ENCODE results near the gene KRTAP22-2. TPM values are rescaled to one million over a fixed set of nuclear protein-coding genes. Genes with fewer than 3 reads are reported as not detected.

Gene KRTAP22-2
- total RNA-seq, 1 donor from 2014 or later: not detected

GRCh38 chr21:30615199-30615598 is 25.0 kb upstream of the KRTAP22-2 start:
- no peak overlapping the region for H3K27ac Mint-ChIP-seq
- Histone ChIP-seq H3K4me1 (no peaks in the 10 kb centered on the region), H3K4me3 (no peak overlapping the region), H3K27me3 (no peaks in the 10 kb centered on the region), H3F3A (ENCODE audit: low read depth) (no peaks in the 10 kb centered on the region), H3K4me2 (no peak overlapping the region), H4K20me1 (ENCODE audit: low read depth) (no peaks in the 10 kb centered on the region), H3K79me2 (ENCODE audit: low read depth) (no peaks in the 10 kb centered on the region), H3K36me3 (no peaks in the 10 kb centered on the region), H3K9ac (no peak overlapping the region), H3K9me3 (ENCODE audit: low read depth) (peaks cover 30% of the 10 kb centered on the region), H3K27ac (no peak overlapping the region), H2AFZ (replicated peaks) (no peak overlapping the region)
- H3K9me3 Mint-ChIP-seq: no peaks in the 10 kb centered on the region
- no peaks in the 10 kb centered on the region for H3K36me3 Mint-ChIP-seq
- no peaks in the 10 kb centered on the region for H3K4me1 Mint-ChIP-seq
- H3K4me3 Mint-ChIP-seq: no peak overlapping the region
- no peak for TF ChIP-seq EZH2phosphoT487 (IDR thresholded peaks at IDR 0.05)
- TF ChIP-seq EZH2 (IDR thresholded peaks at IDR 0.05): no peak
- no peak for TF ChIP-seq CTCF (IDR thresholded peaks at IDR 0.05)
- DNase-seq (ENCODE audit: low spot score): no peak
- peaks cover 3% of the 10 kb centered on the region for H3K27me3 Mint-ChIP-seq (ENCODE audit: insufficient read depth, low read depth)

GRCh38 chr21:30613836-30614235 is 23.6 kb upstream of the KRTAP22-2 start, which contains the start of gene KRTAP6-1:
TSS of gene KRTAP6-1 (minus strand) at chr21:30613930. CDS start at chr21:30613904, 26 bp downstream.
- H3K79me2 ChIP-seq (ENCODE audit: low read depth): no peaks in the 10 kb centered on the region
- H3K4me3 ChIP-seq: no peak within 1 kb of the TSS
- peaks cover 26% of the 10 kb centered on the region for H3K9me3 ChIP-seq (ENCODE audit: low read depth)
- DNase-seq (ENCODE audit: low spot score): no peak
- Mint-ChIP-seq H3K4me3 (no peak within 1 kb of the TSS), H3K4me1 (no peaks in the 10 kb centered on the region), H3K9me3 (no peaks in the 10 kb centered on the region), H3K36me3 (no peaks in the 10 kb centered on the region), H3K27ac (no peak within 1 kb of the TSS), H3K27me3 (ENCODE audit: insufficient read depth, low read depth) (peaks cover 3% of the 10 kb centered on the region)
- H3K4me1 ChIP-seq: no peaks in the 10 kb centered on the region
- H3F3A ChIP-seq (ENCODE audit: low read depth): no peaks in the 10 kb centered on the region
- H4K20me1 ChIP-seq (ENCODE audit: low read depth): no peaks in the 10 kb centered on the region
- H3K4me2 ChIP-seq: no peak within 1 kb of the TSS
- no peak within 1 kb of the TSS for H3K9ac ChIP-seq
- TF ChIP-seq EZH2 (IDR thresholded peaks at IDR 0.05): no peak
- no peak for TF ChIP-seq EZH2phosphoT487 (IDR thresholded peaks at IDR 0.05)
- no peak for TF ChIP-seq CTCF (IDR thresholded peaks at IDR 0.05)
- no peaks in the 10 kb centered on the region for H3K27me3 ChIP-seq
- H2AFZ ChIP-seq (replicated peaks): no peak within 1 kb of the TSS
- no peak within 1 kb of the TSS for H3K27ac ChIP-seq
- no peaks in the 10 kb centered on the region for H3K36me3 ChIP-seq

GRCh38 chr21:30612132-30612531 is 21.9 kb upstream of the KRTAP22-2 start:
- H3K9ac ChIP-seq: no peak overlapping the region
- no peak overlapping the region for H3K27ac ChIP-seq
- Mint-ChIP-seq H3K4me3 (no peak overlapping the region), H3K4me1 (no peaks in the 10 kb centered on the region), H3K36me3 (no peaks in the 10 kb centered on the region), H3K27me3 (ENCODE audit: insufficient read depth, low read depth) (peaks cover 6% of the 10 kb centered on the region), H3K27ac (no peak overlapping the region), H3K9me3 (no peaks in the 10 kb centered on the region)
- H3K4me1 ChIP-seq: no peaks in the 10 kb centered on the region
- no peak overlapping the region for H3K4me3 ChIP-seq
- DNase-seq (ENCODE audit: low spot score): no peak
- peaks cover 17% of the 10 kb centered on the region for H3K9me3 ChIP-seq (ENCODE audit: low read depth)
- H3K79me2 ChIP-seq (ENCODE audit: low read depth): no peaks in the 10 kb centered on the region
- H3K4me2 ChIP-seq: no peak overlapping the region
- no peak for TF ChIP-seq CTCF (IDR thresholded peaks at IDR 0.05)
- no peak for TF ChIP-seq EZH2phosphoT487 (IDR thresholded peaks at IDR 0.05)
- no peak for TF ChIP-seq EZH2 (IDR thresholded peaks at IDR 0.05)
- no peaks in the 10 kb centered on the region for H3K36me3 ChIP-seq
- no peaks in the 10 kb centered on the region for H3F3A ChIP-seq (ENCODE audit: low read depth)
- no peak overlapping the region for H2AFZ ChIP-seq (replicated peaks)
- no peaks in the 10 kb centered on the region for H3K27me3 ChIP-seq
- no peaks in the 10 kb centered on the region for H4K20me1 ChIP-seq (ENCODE audit: low read depth)

Data from neural progenitor cell (in vitro differentiated cells).